ENCODE results near the gene SEPTIN7.

SEPTIN7 gene

GRCh38 chr7:35800718-35801391 is at the start of gene SEPTIN7:
SEPTIN7 (plus strand) TSS chr7:35801057; CDS start chr7:35801210, 153 bp downstream.
- Histone ChIP-seq H3K9ac (ENCODE audit: low read length) (peak within 1 kb of the TSS; percentile 88), H3K36me3 (replicated peaks; ENCODE audit: low read depth, low read length) (peaks cover 2% of the 10 kb centered on the region), H3K4me3 (ENCODE audit: low read length) (peak within 1 kb of the TSS; percentile 86), H3K79me2 (ENCODE audit: low read length) (peaks cover 51% of the 10 kb centered on the region), H4K20me1 (ENCODE audit: insufficient read depth, low read length) (peaks cover 38% of the 10 kb centered on the region), H2AFZ (ENCODE audit: low read depth, low read length) (peak within 1 kb of the TSS; percentile 68), H3K27ac (ENCODE audit: low read length) (peak within 1 kb of the TSS; percentile 82), H3K9me3 (ENCODE audit: insufficient read depth, low read length) (no peaks in the 10 kb centered on the region), H3K4me2 (ENCODE audit: low read length) (peak within 1 kb of the TSS; percentile 88), H3K27me3 (ENCODE audit: low read depth, low read length) (no peaks in the 10 kb centered on the region), H3K4me1 (ENCODE audit: low read length) (peaks cover 32% of the 10 kb centered on the region)
- TF ChIP-seq CTCF (IDR thresholded peaks at IDR 0.05; ENCODE audit: low read depth, low read length) (no peak), EZH2phosphoT487 (IDR thresholded peaks at IDR 0.05; ENCODE audit: low read depth) (no peak)

- Histone ChIP-seq H4K20me1 (ENCODE audit: insufficient read depth, low read length) (no peaks in the 10 kb centered on the region), H3K9me3 (ENCODE audit: insufficient read depth, low read length) (no peaks in the 10 kb centered on the region), H3K27me3 (ENCODE audit: low read depth, low read length) (no peaks in the 10 kb centered on the region), H3K9ac (ENCODE audit: low read length) (no peak overlapping the region), H3K4me1 (ENCODE audit: low read length) (no peaks in the 10 kb centered on the region), H3K4me3 (ENCODE audit: low read length) (no peak overlapping the region), H2AFZ (ENCODE audit: low read depth, low read length) (no peak overlapping the region), H3K36me3 (replicated peaks; ENCODE audit: low read depth, low read length) (no peaks in the 10 kb centered on the region), H3K27ac (ENCODE audit: low read length) (no peak overlapping the region), H3K4me2 (ENCODE audit: low read length) (no peak overlapping the region), H3K79me2 (ENCODE audit: low read length) (no peaks in the 10 kb centered on the region)
- TF ChIP-seq EZH2phosphoT487 (IDR thresholded peaks at IDR 0.05; ENCODE audit: low read depth) = no peak
- TF ChIP-seq CTCF (IDR thresholded peaks at IDR 0.05; ENCODE audit: low read depth, low read length) = no peak
These were observed 48.1 kb upstream of the SEPTIN7 start for GRCh38 chr7:35752742-35753141.

GRCh38 chr7:35753761-35754603 is 46.9 kb upstream of the SEPTIN7 start:
- no peak overlapping the region for H3K27ac ChIP-seq (ENCODE audit: low read length)
- H2AFZ ChIP-seq (ENCODE audit: low read depth, low read length) = no peak overlapping the region
- H3K9me3 ChIP-seq (ENCODE audit: insufficient read depth, low read length) = no peaks in the 10 kb centered on the region
- H3K79me2 ChIP-seq (ENCODE audit: low read length) = no peaks in the 10 kb centered on the region
- H3K27me3 ChIP-seq (ENCODE audit: low read depth, low read length) = no peaks in the 10 kb centered on the region
- TF ChIP-seq EZH2phosphoT487 (IDR thresholded peaks at IDR 0.05; ENCODE audit: low read depth) (no peak), CTCF (IDR thresholded peaks at IDR 0.05; ENCODE audit: low read depth, low read length) (no peak)
- no peaks in the 10 kb centered on the region for H3K36me3 ChIP-seq (replicated peaks; ENCODE audit: low read depth, low read length)
- no peaks in the 10 kb centered on the region for H3K4me1 ChIP-seq (ENCODE audit: low read length)
- no peak overlapping the region for H3K9ac ChIP-seq (ENCODE audit: low read length)
- H4K20me1 ChIP-seq (ENCODE audit: insufficient read depth, low read length) = no peaks in the 10 kb centered on the region
- no peak overlapping the region for H3K4me3 ChIP-seq (ENCODE audit: low read length)
- H3K4me2 ChIP-seq (ENCODE audit: low read length) = no peak overlapping the region

- no peak overlapping the region for H3K9ac ChIP-seq (ENCODE audit: low read length)
- no peak overlapping the region for H3K27ac ChIP-seq (ENCODE audit: low read length)
- H3K79me2 ChIP-seq (ENCODE audit: low read length) = no peaks in the 10 kb centered on the region
- no peak overlapping the region for H3K4me3 ChIP-seq (ENCODE audit: low read length)
- H3K4me1 ChIP-seq (ENCODE audit: low read length) = no peaks in the 10 kb centered on the region
- no peak overlapping the region for H2AFZ ChIP-seq (ENCODE audit: low read depth, low read length)
- TF ChIP-seq CTCF (IDR thresholded peaks at IDR 0.05; ENCODE audit: low read depth, low read length) (no peak), EZH2phosphoT487 (IDR thresholded peaks at IDR 0.05; ENCODE audit: low read depth) (no peak)
- no peaks in the 10 kb centered on the region for H3K27me3 ChIP-seq (ENCODE audit: low read depth, low read length)
- H3K9me3 ChIP-seq (ENCODE audit: insufficient read depth, low read length) = no peaks in the 10 kb centered on the region
- no peaks in the 10 kb centered on the region for H3K36me3 ChIP-seq (replicated peaks; ENCODE audit: low read depth, low read length)
- no peak overlapping the region for H3K4me2 ChIP-seq (ENCODE audit: low read length)
- no peaks in the 10 kb centered on the region for H4K20me1 ChIP-seq (ENCODE audit: insufficient read depth, low read length)
These were observed 46.1 kb upstream of the SEPTIN7 start for GRCh38 chr7:35754741-35755140.

Measured in OCI-LY3 (cell line).